Duodenal mucosa (tissue), 2 donors: ENCODE measurements around the gene NDUFV2.

ENCODE experiments used
- H3K27ac ChIP-seq: one replicate; pipeline ENCODE4 v1.7.0; 2013; ENCODE audit warnings: low read depth, low read length
- H3K27me3 ChIP-seq, 2 donors: one replicate each; pipeline ENCODE4 v1.7.0; 2013; ENCODE audit warnings: low read length in 2 of 2, control low read depth in 1 of 2; ENCODE audit not compliant: insufficient read depth in 2 of 2, control insufficient read depth in 1 of 2
- H3K36me3 ChIP-seq, 2 donors: one replicate each; pipeline ENCODE4 v1.7.0; 2013; ENCODE audit warnings: low read length in 2 of 2, control low read depth in 1 of 2; ENCODE audit not compliant: insufficient read depth in 2 of 2, control insufficient read depth in 1 of 2
- H3K4me1 ChIP-seq, 2 donors: one replicate each; pipeline ENCODE4 v1.7.0; 2013; ENCODE audit warnings: low read length in 2 of 2, control low read depth in 1 of 2; ENCODE audit not compliant: insufficient read depth in 2 of 2, control insufficient read depth in 1 of 2
- H3K4me3 ChIP-seq, 2 donors: one replicate each; pipeline ENCODE4 v1.7.0; 2013; ENCODE audit warnings: low read length in 2 of 2, low read depth in 1 of 2
- H3K9ac ChIP-seq, 2 donors: one replicate each; pipeline ENCODE4 v1.7.0; 2013; ENCODE audit warnings: low read length in 2 of 2, low read depth in 1 of 2
- H3K9me3 ChIP-seq, 2 donors: one replicate each; pipeline ENCODE4 v1.7.0; 2013; ENCODE audit warnings: low read length in 2 of 2, control low read depth in 1 of 2; ENCODE audit not compliant: control insufficient read depth in 1 of 2

NDUFV2 gene

GRCh38 chr18:9097349-9097748, 5.2 kb upstream of the NDUFV2 start:
- H3K4me3 ChIP-seq = no peak overlapping the region
- no peaks in the 10 kb centered on the region for H3K36me3 ChIP-seq
- H3K4me1 ChIP-seq = peaks cover 8 to 13% of the 10 kb centered on the region in 2 donors
- no peaks in the 10 kb centered on the region for H3K9me3 ChIP-seq
- H3K27ac ChIP-seq = no peak overlapping the region
- H3K9ac ChIP-seq = no peak overlapping the region
- no peaks in the 10 kb centered on the region for H3K27me3 ChIP-seq

- Histone ChIP-seq H3K4me1 (peaks cover 18% of the 10 kb centered on the region in 2 donors), H3K4me3 (no peak overlapping the region)
Observed at GRCh38 chr18:9100796-9101195, 1.7 kb upstream of the NDUFV2 start.

GRCh38 chr18:9101730-9102507, 580 bp upstream of the NDUFV2 start:
- H3K9me3 ChIP-seq = no peaks in the 10 kb centered on the region
- H3K27ac ChIP-seq = peak overlapping the region; percentile 91
- H3K27me3 ChIP-seq = no peaks in the 10 kb centered on the region
- no peaks in the 10 kb centered on the region for H3K36me3 ChIP-seq
- peak overlapping the region; percentile 85 to 96 for H3K9ac ChIP-seq
- H3K4me1 ChIP-seq = peaks cover 29 to 30% of the 10 kb centered on the region in 2 donors
- peak overlapping the region; percentile 88 to 94 for H3K4me3 ChIP-seq

More at GRCh38 chr18:9100796-9101195, 1.7 kb upstream of the NDUFV2 start:
- Histone ChIP-seq H3K9ac (no peak overlapping the region), H3K36me3 (no peaks in the 10 kb centered on the region), H3K27ac (no peak overlapping the region), H3K27me3 (no peaks in the 10 kb centered on the region), H3K9me3 (no peaks in the 10 kb centered on the region)

GRCh38 chr18:9103376-9103873, 926 bp downstream of the NDUFV2 start:
- peak overlapping the region; percentile 87 to 88 for H3K4me3 ChIP-seq
- H3K9me3 ChIP-seq = no peaks in the 10 kb centered on the region

GRCh38 chr18:9104244-9104901, 1.9 kb downstream of the NDUFV2 start:
- Histone ChIP-seq H3K4me1 (peaks cover 43 to 50% of the 10 kb centered on the region in 2 donors), H3K27me3 (no peaks in the 10 kb centered on the region)

More at GRCh38 chr18:9103376-9103873, 926 bp downstream of the NDUFV2 start:
- Histone ChIP-seq H3K9ac (peak overlapping the region; percentile 88 to 96), H3K36me3 (no peaks in the 10 kb centered on the region), H3K27me3 (no peaks in the 10 kb centered on the region), H3K4me1 (peaks cover 43 to 45% of the 10 kb centered on the region in 2 donors), H3K27ac (peak overlapping the region; percentile 91)

GRCh38 chr18:9105420-9105819, 2.9 kb downstream of the NDUFV2 start:
- Histone ChIP-seq H3K4me3 (peak overlapping the region; percentile 87 to 88), H3K4me1 (peaks cover 46 to 60% of the 10 kb centered on the region in 2 donors), H3K27ac (no peak overlapping the region)

More at GRCh38 chr18:9104244-9104901, 1.9 kb downstream of the NDUFV2 start:
- H3K9me3 ChIP-seq = no peaks in the 10 kb centered on the region
- no peaks in the 10 kb centered on the region for H3K36me3 ChIP-seq
- no peak overlapping the region for H3K27ac ChIP-seq
- H3K9ac ChIP-seq = peak overlapping the region; percentile 88 to 96
- peak overlapping the region; percentile 87 to 88 for H3K4me3 ChIP-seq

GRCh38 chr18:9106094-9106493, 3.6 kb downstream of the NDUFV2 start:
- peaks cover 53 to 67% of the 10 kb centered on the region in 2 donors for H3K4me1 ChIP-seq
- no peak overlapping the region for H3K9ac ChIP-seq
- peak overlapping the region; percentile 87 to 88 for H3K4me3 ChIP-seq
- H3K27me3 ChIP-seq = no peaks in the 10 kb centered on the region
- no peaks in the 10 kb centered on the region for H3K9me3 ChIP-seq
- no peaks in the 10 kb centered on the region for H3K36me3 ChIP-seq
- no peak overlapping the region for H3K27ac ChIP-seq

More at GRCh38 chr18:9105420-9105819, 2.9 kb downstream of the NDUFV2 start:
- H3K36me3 ChIP-seq = no peaks in the 10 kb centered on the region
- H3K27me3 ChIP-seq = no peaks in the 10 kb centered on the region
- H3K9me3 ChIP-seq = no peaks in the 10 kb centered on the region
- H3K9ac ChIP-seq = peak overlapping the region in 1 of 2 donors; percentile 96

- H3K27me3 ChIP-seq = no peaks in the 10 kb centered on the region
- peaks cover 59 to 70% of the 10 kb centered on the region in 2 donors for H3K4me1 ChIP-seq
- peak overlapping the region in 1 of 2 donors; percentile 23 for H3K4me3 ChIP-seq
- peaks cover 0 to 5% of the 10 kb centered on the region in 2 donors for H3K36me3 ChIP-seq
- H3K9ac ChIP-seq = no peak overlapping the region
- H3K27ac ChIP-seq = no peak overlapping the region
- no peaks in the 10 kb centered on the region for H3K9me3 ChIP-seq
Observed at GRCh38 chr18:9106800-9107584, 4.5 kb downstream of the NDUFV2 start.

- H3K9ac ChIP-seq = no peak overlapping the region
- H3K4me3 ChIP-seq = no peak overlapping the region
- no peak overlapping the region for H3K27ac ChIP-seq
- H3K9me3 ChIP-seq = no peaks in the 10 kb centered on the region
- H3K27me3 ChIP-seq = no peaks in the 10 kb centered on the region
- peaks cover 0 to 5% of the 10 kb centered on the region in 2 donors for H3K36me3 ChIP-seq
- H3K4me1 ChIP-seq = peaks cover 68 to 81% of the 10 kb centered on the region in 2 donors
Observed at GRCh38 chr18:9108911-9109310, 6.4 kb downstream of the NDUFV2 start.
